BJ (cell line): Measurements from ENCODE around the gene IL17C. TPM values are rescaled to one million over a fixed set of nuclear protein-coding genes. Genes with fewer than 3 reads are reported as not detected.

Experiments
- CTCF ChIA-PET: fragments of 350-600 bp; formaldehyde crosslinking; extraction: SDS; loops from one replicate; lab custom pipeline; 2021; ENCODE audit warnings: antibody characterized with exemption, inconsistent platforms; lab: Yijun Ruan, JAX
- POLR2A ChIA-PET: fragments of 300-600 bp; sonication (Branson Sonifier 250); formaldehyde crosslinking; extraction: SDS; loops from one replicate; lab custom pipeline; 2021; ENCODE audit warnings: antibody characterized with exemption; lab: Charles Lee
- DNase-seq: peaks from one replicate; pipeline ENCODE4 v3.0.0-alpha.2; 2011; ENCODE audit warnings: low read depth
- H3K27me3 ChIP-seq: 2 replicates; pipeline ENCODE4 v1.6.0; 2011; ENCODE audit warnings: low read length; ENCODE audit not compliant: control insufficient read depth, insufficient read depth
- H3K36me3 ChIP-seq: 2 replicates; pipeline ENCODE4 v1.5.1; 2011; ENCODE audit warnings: low read length; ENCODE audit not compliant: control insufficient read depth, insufficient read depth
- H3K4me3 ChIP-seq: 2 replicates; pipeline ENCODE4 v1.5.1; 2011; ENCODE audit warnings: low read depth, mild to moderate bottlenecking, control low read depth, low read length
- CTCF ChIP-seq: IDR thresholded peaks from 2 replicates; pipeline ENCODE4 v1.5.1; 2011; ENCODE audit warnings: low read depth, mild to moderate bottlenecking, control low read depth, inconsistent platforms, low read length, moderate library complexity; ENCODE audit not compliant: insufficient read depth
- polyA plus RNA-seq: library from polyadenylated mRNA; depleted of rRNA; stranded (reverse); fragments of >200 nt; gene quantifications from 2 replicates; pipeline ENCODE4 v1.2.3, GENCODE V29; 2011; rRNA removed

Gene IL17C
- polyA plus RNA-seq, 1 experiment, result not detected

DNA sequence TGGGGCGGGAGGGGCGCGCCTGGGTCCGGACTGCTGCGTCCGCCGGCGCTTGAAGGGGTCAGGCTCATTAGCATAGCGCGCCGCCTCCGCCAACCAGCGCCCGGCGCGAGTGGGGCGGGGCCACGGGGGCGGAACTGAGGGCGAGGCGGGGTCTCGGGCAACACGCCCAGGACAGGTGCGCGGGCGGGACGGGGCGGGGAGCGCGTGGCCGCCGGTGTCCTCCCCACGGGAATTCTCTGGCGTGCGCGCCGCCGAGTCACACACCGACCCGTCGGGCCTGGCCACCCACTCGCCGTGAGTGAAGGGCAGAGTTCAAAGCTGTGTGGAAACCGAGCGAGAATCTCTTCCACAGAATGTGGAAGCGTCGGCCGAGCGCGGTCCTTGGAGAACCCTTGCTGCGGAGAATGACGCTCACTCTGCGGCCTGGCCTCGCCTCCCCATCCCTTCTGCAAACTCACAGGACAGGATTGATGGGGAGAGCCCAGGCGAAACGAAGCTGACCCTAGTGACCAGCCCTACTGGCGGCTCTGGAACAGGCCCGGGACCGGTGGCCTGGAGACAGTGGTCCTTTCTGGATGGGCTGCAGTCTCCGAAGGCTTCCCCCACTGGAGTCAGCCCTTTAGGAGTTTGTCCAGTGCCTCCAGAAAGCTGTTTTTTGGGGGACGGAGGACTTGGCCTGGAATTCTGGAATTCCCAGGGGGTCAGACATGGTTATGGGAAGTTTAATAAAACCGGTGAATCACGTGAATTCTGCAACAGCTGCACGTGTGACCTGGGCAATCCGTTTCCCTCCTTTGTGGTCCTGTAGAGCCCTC lies 48.3 kb downstream of the IL17C start, which contains the start of gene SNAI3:
SNAI3 (minus strand) TSS at position 69 of the 815 bp plus-strand sequence. CDS start 101 bp downstream, outside the sequence.
- DNase-seq, result no peak
- POLR2A ChIA-PET, result no interaction called here
- CTCF ChIA-PET, result interaction anchor here (0.9 to 2.2 kb wide), 5 partner anchors 9 to 23 kb away, joined by 3 to 10 read pairs (median 3); no protein-coding TSS in a partner anchor
- H3K36me3 ChIP-seq, result no peaks in the 10 kb centered on the region
- H3K27me3 ChIP-seq, result peaks cover 14% of the 10 kb centered on the region
- H3K4me3 ChIP-seq, result peak within 1 kb of the TSS; percentile 47
- TF ChIP-seq CTCF, result no peak

- ChIA-PET CTCF (interaction anchor here (0.9 to 1.1 kb wide), 3 partner anchors 9 to 23 kb away, joined by 3 read pairs; no protein-coding TSS in a partner anchor), POLR2A (no interaction called here)
- Histone ChIP-seq H3K27me3 (peaks cover 14% of the 10 kb centered on the region), H3K4me3 (no peak overlapping the region), H3K36me3 (no peaks in the 10 kb centered on the region)
- no peak for DNase-seq
- no peak for TF ChIP-seq CTCF
Measured at GRCh38 chr16:88687254-88687576, 48.8 kb downstream of the IL17C start.

GRCh38 chr16:88687676-88688012 lies 49.3 kb downstream of the IL17C start:
- ChIA-PET POLR2A (no interaction called here), CTCF (interaction anchor here (1.0 to 1.1 kb wide), 2 partner anchors 10 to 24 kb away, joined by 3 read pairs; no protein-coding TSS in a partner anchor)
- no peak for TF ChIP-seq CTCF
- no peak overlapping the region for H3K4me3 ChIP-seq
- H3K36me3 ChIP-seq, result no peaks in the 10 kb centered on the region
- peaks cover 14% of the 10 kb centered on the region for H3K27me3 ChIP-seq
- no peak for DNase-seq

DNA sequence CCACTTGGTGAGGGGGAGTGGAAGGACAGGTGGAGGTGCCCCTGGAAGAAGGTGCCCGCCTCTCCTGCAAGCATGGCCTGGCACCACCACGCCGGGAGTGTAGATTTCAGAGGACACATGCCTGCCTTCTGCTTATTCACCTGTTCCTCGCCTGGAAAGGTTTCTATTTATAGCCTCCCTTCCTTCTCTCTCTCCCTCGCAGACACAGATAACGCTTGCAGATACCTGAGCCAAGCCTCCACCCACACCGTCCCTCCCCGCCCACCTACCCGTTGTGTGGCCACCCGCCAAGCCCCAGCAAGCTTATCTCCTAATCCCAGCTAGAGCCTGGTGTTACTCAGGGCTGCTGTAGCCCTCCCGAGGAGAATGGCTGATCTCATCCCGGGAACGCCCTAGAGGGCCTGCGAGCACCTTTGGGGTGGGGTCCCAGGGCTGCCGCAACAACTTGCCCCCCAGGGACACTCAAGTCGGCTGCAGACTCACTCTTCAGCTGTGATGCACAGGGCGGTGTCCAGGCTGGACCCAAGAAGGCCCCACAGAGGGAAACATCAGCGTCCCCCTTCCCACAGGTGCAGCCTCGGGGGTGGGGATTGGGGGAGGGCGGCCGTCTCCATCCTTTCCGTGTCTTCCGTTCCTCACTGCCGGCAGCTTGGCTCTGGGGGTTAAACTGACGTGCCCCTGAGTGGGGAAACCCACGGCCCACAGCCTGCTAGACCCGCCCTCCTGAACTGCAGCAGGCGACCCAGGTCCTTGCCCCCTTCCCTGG lies 49.8 kb downstream of the IL17C start:
- no peak for TF ChIP-seq CTCF
- Histone ChIP-seq H3K27me3 (peaks cover 14% of the 10 kb centered on the region), H3K4me3 (no peak overlapping the region), H3K36me3 (no peaks in the 10 kb centered on the region)
- DNase-seq, result no peak
- POLR2A ChIA-PET, result no interaction called here
- CTCF ChIA-PET, result no interaction called here

Other genes with a start within 250 kb of the IL17C start
- 0.16 and 0.22 TPM in 2 replicates for gene ZFPM1, start 185.3 kb upstream of the IL17C start, polyA plus RNA-seq
- gene ZC3H18, start 68.2 kb upstream of the IL17C start, polyA plus RNA-seq, result 7.9 and 11.2 TPM in 2 replicates
- 120 and 187 TPM in 2 replicates for gene CYBA, start 12.5 kb downstream of the IL17C start, polyA plus RNA-seq
- gene MVD, start 24.5 kb downstream of the IL17C start, polyA plus RNA-seq, result 9.6 and 17.4 TPM in 2 replicates
- not detected in 2 replicates for gene SNAI3, start 47.9 kb downstream of the IL17C start, polyA plus RNA-seq
- gene RNF166, start 67.8 kb downstream of the IL17C start, polyA plus RNA-seq, result 7.8 and 11.9 TPM in 2 replicates
- gene CTU2, start 67.9 kb downstream of the IL17C start, polyA plus RNA-seq, result 10.3 and 16.9 TPM in 2 replicates
- 58.1 and 139 TPM in 2 replicates for gene PIEZO1, start 146.6 kb downstream of the IL17C start, polyA plus RNA-seq
- 2.2 and 2.4 TPM in 2 replicates for gene CDT1, start 165.2 kb downstream of the IL17C start, polyA plus RNA-seq
- gene APRT, start 173.4 kb downstream of the IL17C start, polyA plus RNA-seq, result 102 and 152 TPM in 2 replicates
- gene GALNS, start 218.4 kb downstream of the IL17C start, polyA plus RNA-seq, result 6.3 and 9.7 TPM in 2 replicates
- gene TRAPPC2L, start 218.6 kb downstream of the IL17C start, polyA plus RNA-seq, result 84.8 and 116 TPM in 2 replicates
- gene PABPN1L, start 228.1 kb downstream of the IL17C start, polyA plus RNA-seq, result not detected in 2 replicates